DOHH2 (cell line): ENCODE results near the gene POGLUT2.

Experiments
- CTCF ChIP-seq: fragments of 200-600 bp; sonication (generic); IDR thresholded peaks from one replicate; pipeline ENCODE4 v1.5.1; 2014; ENCODE audit warnings: antibody characterized with exemption, mild to moderate bottlenecking, low read depth, low read length; ENCODE audit not compliant: poor library complexity, severe bottlenecking
- EZH2phosphoT487 ChIP-seq: fragments of 200-600 bp; sonication (generic); IDR thresholded peaks from 2 replicates; pipeline ENCODE4 v1.6.1; 2017; ENCODE audit warnings: borderline replicate concordance, mild to moderate bottlenecking, antibody characterized with exemption, low read length, moderate library complexity, mixed read lengths

- TF ChIP-seq CTCF (no peak), EZH2phosphoT487 (no peak)
Measured at GRCh38 chr13:102784483-102784882, 14.3 kb downstream of the POGLUT2 start.
